GM12801 (cell line): ENCODE measurements around the gene C4orf50.

Experiments used
- TF ChIP-seq, protein P1 (sequence below): IDR thresholded peaks from one replicate; pipeline ENCODE4 v1.5.1; 2011; ENCODE audit warnings: control low read depth; ENCODE audit not compliant: insufficient read length; ENCODE audit errors: extremely low read depth

C4orf50 gene

DNA sequence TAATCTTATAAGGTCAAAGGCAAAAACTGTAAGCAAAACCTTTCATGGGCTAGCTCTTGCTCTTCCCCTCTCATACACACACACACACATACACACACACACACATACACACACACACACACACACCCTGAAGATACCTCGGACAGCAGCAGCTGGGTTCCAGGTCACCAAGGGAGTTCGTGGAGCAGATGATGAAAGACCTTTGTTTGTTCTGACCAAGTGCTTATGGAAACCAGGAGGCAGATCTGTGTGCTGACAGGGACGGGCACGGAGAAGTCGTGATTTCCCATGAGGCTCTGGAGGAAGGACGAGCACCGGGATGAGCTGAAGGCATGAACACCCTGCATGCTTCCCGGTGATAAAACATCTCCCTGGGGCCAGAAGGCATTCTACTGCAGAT lies 90.0 kb downstream of the C4orf50 start:
- TF ChIP-seq, protein P1, sequence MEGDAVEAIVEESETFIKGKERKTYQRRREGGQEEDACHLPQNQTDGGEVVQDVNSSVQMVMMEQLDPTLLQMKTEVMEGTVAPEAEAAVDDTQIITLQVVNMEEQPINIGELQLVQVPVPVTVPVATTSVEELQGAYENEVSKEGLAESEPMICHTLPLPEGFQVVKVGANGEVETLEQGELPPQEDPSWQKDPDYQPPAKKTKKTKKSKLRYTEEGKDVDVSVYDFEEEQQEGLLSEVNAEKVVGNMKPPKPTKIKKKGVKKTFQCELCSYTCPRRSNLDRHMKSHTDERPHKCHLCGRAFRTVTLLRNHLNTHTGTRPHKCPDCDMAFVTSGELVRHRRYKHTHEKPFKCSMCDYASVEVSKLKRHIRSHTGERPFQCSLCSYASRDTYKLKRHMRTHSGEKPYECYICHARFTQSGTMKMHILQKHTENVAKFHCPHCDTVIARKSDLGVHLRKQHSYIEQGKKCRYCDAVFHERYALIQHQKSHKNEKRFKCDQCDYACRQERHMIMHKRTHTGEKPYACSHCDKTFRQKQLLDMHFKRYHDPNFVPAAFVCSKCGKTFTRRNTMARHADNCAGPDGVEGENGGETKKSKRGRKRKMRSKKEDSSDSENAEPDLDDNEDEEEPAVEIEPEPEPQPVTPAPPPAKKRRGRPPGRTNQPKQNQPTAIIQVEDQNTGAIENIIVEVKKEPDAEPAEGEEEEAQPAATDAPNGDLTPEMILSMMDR, result no peak

DNA sequence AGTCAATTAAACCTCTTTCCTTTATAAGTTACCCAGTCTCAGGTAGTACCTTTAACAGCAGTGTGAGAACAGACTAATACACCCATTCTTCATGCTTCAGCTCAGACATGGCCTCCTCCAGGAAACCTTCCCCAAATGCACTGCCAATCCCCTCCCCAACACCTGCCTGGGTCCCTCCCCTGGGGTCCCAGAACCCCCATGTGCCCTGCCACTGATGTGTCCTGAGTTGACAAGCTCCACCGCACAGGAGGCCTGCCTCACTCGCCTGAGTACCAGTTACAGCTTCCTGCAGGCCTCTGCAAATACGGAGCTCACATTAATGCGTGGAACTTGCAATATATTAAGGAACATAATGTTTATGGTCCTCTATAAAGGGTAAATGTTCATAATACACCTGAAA lies 90.5 kb downstream of the C4orf50 start:
- TF ChIP-seq, protein P1, result no peak

DNA sequence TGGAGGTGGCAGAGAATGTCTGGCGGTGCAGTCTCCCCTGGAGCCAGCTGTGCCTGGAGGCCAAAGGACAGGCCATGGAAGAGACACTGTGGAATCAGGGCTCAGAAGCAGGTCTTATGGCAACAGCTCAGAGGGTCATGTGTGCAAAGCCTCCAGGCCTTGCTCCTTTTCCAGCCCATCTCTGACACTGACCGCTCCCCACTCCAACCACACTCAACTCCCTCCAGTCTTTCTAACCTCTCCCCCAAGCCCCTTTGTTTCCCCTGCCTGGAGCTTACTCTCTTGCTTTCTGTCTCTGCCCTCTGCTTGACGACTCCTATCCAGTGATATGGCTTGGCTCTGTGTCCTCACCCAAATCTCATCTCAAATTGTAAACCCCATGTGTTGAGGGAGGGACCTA lies 91.1 kb downstream of the C4orf50 start:
- TF ChIP-seq, protein P1, result no peak

DNA sequence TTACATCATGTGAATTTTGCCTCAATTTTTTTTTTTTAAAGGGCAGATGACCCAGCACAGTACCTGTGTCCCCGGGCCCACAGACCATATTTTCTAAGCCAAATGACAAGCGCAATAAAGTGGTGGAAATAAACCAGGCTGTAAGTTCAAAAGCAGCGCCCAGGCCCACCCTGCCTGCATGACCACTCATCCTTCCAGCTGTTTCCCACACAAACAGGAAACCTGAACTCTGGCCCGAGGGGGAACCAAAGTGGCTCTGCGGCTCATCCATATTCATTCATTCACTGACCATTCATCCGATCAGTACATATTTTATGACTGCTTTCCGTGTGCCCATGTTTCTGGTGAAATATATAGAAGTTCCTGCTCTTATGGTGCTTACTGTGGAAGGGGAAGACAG lies 91.6 kb downstream of the C4orf50 start:
- TF ChIP-seq, protein P1, result no peak

DNA sequence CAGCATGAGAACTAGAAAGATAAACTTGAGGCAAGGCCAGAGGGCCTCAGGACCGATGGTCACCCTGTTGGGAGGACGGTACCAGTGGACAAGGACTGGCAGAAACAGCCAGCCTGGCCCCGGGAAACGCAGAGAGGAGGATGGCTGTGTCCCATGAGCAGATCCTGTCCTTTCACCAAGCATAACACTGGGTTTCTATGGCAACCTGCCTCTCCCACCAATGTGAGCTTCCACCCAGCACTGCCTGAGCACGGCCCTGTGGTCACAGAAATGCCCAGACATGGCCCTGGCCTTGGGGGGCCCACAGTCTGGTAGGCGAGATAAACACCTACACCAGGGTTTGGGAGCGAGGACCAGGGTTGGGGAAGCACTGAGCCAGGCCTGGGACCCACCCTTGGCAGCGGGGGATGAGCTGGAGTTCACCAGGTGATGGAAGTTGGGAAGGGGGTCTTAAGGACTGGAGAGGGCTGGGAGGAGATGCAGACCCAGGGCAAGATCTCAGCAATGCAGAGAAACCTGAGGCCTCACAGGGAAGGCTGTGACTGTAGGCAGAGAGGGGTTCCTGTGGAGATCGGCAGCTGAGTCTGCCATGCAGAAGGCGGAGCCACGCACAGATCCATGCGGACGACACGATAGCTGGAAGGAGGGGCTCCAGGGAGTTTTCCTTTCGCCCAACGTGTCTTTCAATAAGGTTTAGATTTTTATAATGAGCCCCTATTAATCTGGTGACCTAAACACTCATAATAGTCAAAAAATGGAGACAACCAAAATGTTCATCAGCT lies 92.6 kb downstream of the C4orf50 start:
- TF ChIP-seq, protein P1, result no peak

DNA sequence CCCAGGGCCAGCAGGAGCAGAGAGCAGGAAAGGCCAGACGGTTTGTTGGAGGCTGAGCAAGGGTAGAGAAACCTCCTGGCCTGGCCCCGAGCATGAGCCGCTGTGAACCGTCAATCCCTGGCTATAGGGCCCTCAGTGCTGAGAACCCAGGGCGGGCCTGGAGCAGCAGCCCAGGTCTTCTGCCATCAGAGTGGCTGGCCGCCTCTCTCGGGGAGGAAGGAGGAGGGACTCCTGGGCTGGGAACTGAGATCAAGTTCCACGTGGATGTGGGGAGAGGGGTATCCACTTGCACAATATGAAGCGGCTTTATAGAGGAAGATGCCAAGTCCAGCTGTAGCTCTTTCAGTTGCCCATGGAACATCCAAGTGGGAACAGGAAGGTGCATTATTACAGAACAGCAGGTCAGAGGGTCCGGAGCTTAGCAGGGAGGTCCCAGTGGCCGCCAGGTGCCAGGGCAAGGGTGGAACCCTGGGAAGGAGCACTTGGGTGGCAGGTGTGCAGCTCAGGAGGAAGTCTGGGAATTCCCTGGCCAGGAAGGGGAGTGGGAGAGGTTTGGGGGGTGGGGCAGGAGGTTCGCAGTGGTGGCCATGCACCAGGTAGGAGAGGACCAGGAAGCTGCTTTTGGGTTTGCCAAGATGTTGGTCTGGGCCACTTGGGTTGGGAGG lies 93.6 kb downstream of the C4orf50 start:
- TF ChIP-seq, protein P1, result no peak

DNA sequence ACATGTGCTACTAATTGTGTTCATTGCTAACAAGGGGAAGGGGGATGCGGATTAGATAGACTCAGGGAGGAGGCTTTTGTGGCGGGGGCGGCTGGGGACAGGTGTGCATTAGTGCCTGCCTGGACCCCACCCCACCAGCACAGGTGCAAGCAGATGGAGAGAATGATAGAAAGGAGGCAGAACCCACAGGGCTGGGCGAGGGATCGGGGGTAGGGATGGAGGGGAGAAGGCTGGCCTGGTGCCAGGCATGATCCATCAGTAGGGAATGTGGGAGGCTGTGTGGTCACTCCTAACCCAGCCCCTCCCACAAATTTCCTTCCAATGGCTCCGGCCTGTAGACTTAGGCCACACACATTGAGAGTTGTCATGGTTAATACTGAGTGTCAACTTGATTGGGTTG lies 94.9 kb downstream of the C4orf50 start:
- TF ChIP-seq, protein P1, result no peak
